Measurements from ENCODE around the gene CHST13. TPM values are rescaled to one million over a fixed set of nuclear protein-coding genes. Genes with fewer than 3 reads are reported as not detected.

Gene CHST13
- total RNA-seq, 1 donor from 2014 or later, result 0.64 TPM

GRCh38 chr3:126477061-126477380 is 46.9 kb upstream of the CHST13 start:
- peaks cover 33% of the 10 kb centered on the region for H3K4me1 ChIP-seq
- H3K27me3 ChIP-seq, result no peaks in the 10 kb centered on the region
- H3K36me3 ChIP-seq, result no peaks in the 10 kb centered on the region
- ATAC-seq (no peak), DNase-seq (no peak)
- intact Hi-C loops (cut with DNase I), result no loop called here
- TF ChIP-seq, protein P1, sequence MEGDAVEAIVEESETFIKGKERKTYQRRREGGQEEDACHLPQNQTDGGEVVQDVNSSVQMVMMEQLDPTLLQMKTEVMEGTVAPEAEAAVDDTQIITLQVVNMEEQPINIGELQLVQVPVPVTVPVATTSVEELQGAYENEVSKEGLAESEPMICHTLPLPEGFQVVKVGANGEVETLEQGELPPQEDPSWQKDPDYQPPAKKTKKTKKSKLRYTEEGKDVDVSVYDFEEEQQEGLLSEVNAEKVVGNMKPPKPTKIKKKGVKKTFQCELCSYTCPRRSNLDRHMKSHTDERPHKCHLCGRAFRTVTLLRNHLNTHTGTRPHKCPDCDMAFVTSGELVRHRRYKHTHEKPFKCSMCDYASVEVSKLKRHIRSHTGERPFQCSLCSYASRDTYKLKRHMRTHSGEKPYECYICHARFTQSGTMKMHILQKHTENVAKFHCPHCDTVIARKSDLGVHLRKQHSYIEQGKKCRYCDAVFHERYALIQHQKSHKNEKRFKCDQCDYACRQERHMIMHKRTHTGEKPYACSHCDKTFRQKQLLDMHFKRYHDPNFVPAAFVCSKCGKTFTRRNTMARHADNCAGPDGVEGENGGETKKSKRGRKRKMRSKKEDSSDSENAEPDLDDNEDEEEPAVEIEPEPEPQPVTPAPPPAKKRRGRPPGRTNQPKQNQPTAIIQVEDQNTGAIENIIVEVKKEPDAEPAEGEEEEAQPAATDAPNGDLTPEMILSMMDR (IDR thresholded peaks at IDR 0.05), result no peak
- H3K27ac ChIP-seq, result no peak overlapping the region
- H3K9me3 ChIP-seq, result no peaks in the 10 kb centered on the region
- no peak overlapping the region for H3K4me3 ChIP-seq

- Histone ChIP-seq H3K4me1 (peaks cover 16% of the 10 kb centered on the region), H3K27ac (no peak overlapping the region), H3K4me3 (no peak overlapping the region), H3K9me3 (no peaks in the 10 kb centered on the region), H3K27me3 (no peaks in the 10 kb centered on the region), H3K36me3 (no peaks in the 10 kb centered on the region)
- DNase-seq (peak; percentile 48), ATAC-seq (no peak)
- intact Hi-C loops (cut with DNase I), result no loop called here
- TF ChIP-seq, protein P1 (IDR thresholded peaks at IDR 0.05), result no peak
Measured at GRCh38 chr3:126478581-126479310, 45.2 kb upstream of the CHST13 start.

GRCh38 chr3:126479642-126480041 is 44.3 kb upstream of the CHST13 start:
- intact Hi-C loops (cut with DNase I), result no loop called here
- ATAC-seq, result no peak

DNA sequence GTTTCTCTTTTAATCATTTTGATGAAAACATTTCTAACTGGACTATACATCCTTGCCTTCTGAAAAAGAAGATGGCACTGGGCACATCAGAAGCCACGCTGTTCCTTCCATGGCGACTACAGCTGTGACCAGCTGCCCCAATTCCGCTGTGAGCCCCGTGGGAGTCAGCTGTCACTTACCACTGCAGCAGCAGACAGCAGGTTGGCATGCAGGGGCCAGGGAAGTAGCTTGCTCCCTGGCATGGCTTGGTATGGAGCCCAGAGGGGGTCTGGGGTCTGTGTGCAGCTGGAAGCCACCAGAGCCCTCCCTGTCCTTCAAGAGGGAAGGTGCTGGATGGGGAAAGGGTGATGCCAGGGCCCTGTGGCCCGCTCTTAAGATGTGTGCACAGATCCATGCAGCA is 43.7 kb upstream of the CHST13 start:
- DNase-seq (no peak), ATAC-seq (no peak)
- intact Hi-C loops (cut with DNase I), result no loop called here
- TF ChIP-seq, protein P1 (IDR thresholded peaks at IDR 0.05), result no peak
- Histone ChIP-seq H3K27ac (no peak overlapping the region), H3K36me3 (no peaks in the 10 kb centered on the region), H3K4me3 (no peak overlapping the region), H3K4me1 (peaks cover 4% of the 10 kb centered on the region), H3K27me3 (no peaks in the 10 kb centered on the region), H3K9me3 (no peaks in the 10 kb centered on the region)

More at GRCh38 chr3:126479642-126480041, 44.3 kb upstream of the CHST13 start:
- no peaks in the 10 kb centered on the region for H3K36me3 ChIP-seq
- no peak overlapping the region for H3K4me3 ChIP-seq
- no peak for DNase-seq
- H3K9me3 ChIP-seq, result no peaks in the 10 kb centered on the region
- no peak overlapping the region for H3K27ac ChIP-seq
- H3K27me3 ChIP-seq, result no peaks in the 10 kb centered on the region
- TF ChIP-seq, protein P1 (IDR thresholded peaks at IDR 0.05), result no peak
- H3K4me1 ChIP-seq, result peaks cover 7% of the 10 kb centered on the region

DNA sequence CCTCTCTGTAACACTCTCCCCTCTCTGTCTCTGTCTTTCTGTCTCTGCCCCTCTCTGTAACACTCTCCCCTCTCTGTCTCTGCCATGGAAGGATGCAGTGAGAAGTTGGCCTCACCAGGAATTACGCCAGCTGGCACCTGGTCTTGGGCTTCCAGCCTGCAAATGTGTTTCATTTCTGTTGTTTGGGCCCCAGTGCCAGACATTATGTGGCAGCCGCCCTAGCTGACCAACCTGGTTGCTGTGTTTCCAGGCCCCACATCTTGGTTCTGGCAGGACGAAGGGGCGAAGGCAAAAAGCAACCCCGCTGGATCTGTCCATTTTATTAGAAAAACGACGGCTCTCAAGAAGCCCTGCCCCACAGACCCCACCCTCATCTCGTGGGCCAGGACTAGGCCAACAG is 43.1 kb upstream of the CHST13 start:
- intact Hi-C loops (cut with DNase I), result no loop called here
- Histone ChIP-seq H3K27ac (no peak overlapping the region), H3K4me3 (no peak overlapping the region), H3K27me3 (no peaks in the 10 kb centered on the region), H3K4me1 (peaks cover 4% of the 10 kb centered on the region), H3K9me3 (no peaks in the 10 kb centered on the region), H3K36me3 (no peaks in the 10 kb centered on the region)
- no peak for ATAC-seq
- TF ChIP-seq, protein P1 (IDR thresholded peaks at IDR 0.05), result no peak
- no peak for DNase-seq

All from upper lobe of right lung (tissue), 1 donor.